H1 (cell line): ENCODE results near the gene TDRD12. TPM values are rescaled to one million over a fixed set of nuclear protein-coding genes. Genes with fewer than 3 reads are reported as not detected.

ENCODE experiments used
- CTCF ChIA-PET: fragments of 300-600 bp; sonication (Branson Sonifier 250); formaldehyde crosslinking; loops from one replicate; lab custom pipeline; 2021; ENCODE audit not compliant: partially characterized antibody; lab: Charles Lee
- POLR2A ChIA-PET: fragments of 300-600 bp; sonication (Branson Sonifier 250); formaldehyde crosslinking; loops from one replicate; lab custom pipeline; 2021; ENCODE audit warnings: inconsistent platforms; ENCODE audit not compliant: partially characterized antibody; lab: Charles Lee
- DNase-seq, 2 experiments: peaks; one replicate each; pipeline versions ENCODE4 v3.0.0 to v3.0.0-alpha.2; 2010 to 2022; ENCODE audit warnings: low spot score in 2 of 2, low read depth in 1 of 2, mixed read lengths in 1 of 2
- FAIRE-seq: peaks from 2 replicates; lab custom pipeline; 2011; peaks lifted over from hg19 to GRCh38; lab: Jason Lieb, UNC
- H2AFZ ChIP-seq: 2 replicates; pipeline ENCODE4 v1.8.1; 2012; ENCODE audit warnings: low read length, inconsistent platforms
- H2AK5ac ChIP-seq: 2 replicates; pipeline ENCODE4 v1.6.1; 2013; ENCODE audit warnings: low read depth, low read length
- H2BK120ac ChIP-seq: replicated peaks from 2 replicates; pipeline ENCODE3; 2013; ENCODE audit warnings: low read depth, low read length, inconsistent platforms
- H2BK12ac ChIP-seq: 2 replicates; pipeline ENCODE4 v1.6.1; 2013; ENCODE audit warnings: low read depth, low read length
- H2BK15ac ChIP-seq: 2 replicates; pipeline ENCODE4 v1.6.1; 2013; ENCODE audit warnings: low read length
- H2BK20ac ChIP-seq: 2 replicates; pipeline ENCODE4 v1.6.1; 2013; ENCODE audit warnings: low read length
- H2BK5ac ChIP-seq: 2 replicates; pipeline ENCODE4 v1.6.1; 2013; ENCODE audit warnings: low read depth, low read length
- H3K14ac ChIP-seq: 2 replicates; pipeline ENCODE4 v1.6.1; 2013; ENCODE audit warnings: inconsistent platforms; ENCODE audit not compliant: insufficient read length
- H3K18ac ChIP-seq: 2 replicates; pipeline ENCODE4 v1.6.1; 2013; ENCODE audit warnings: low read length; ENCODE audit errors: extremely low read depth
- H3K23ac ChIP-seq: 2 replicates; pipeline ENCODE4 v1.6.1; 2013; ENCODE audit warnings: inconsistent platforms; ENCODE audit not compliant: insufficient read length
- H3K23me2 ChIP-seq: 2 replicates; pipeline ENCODE4 v1.6.1; 2013; ENCODE audit warnings: low read depth, low read length
- H3K27ac ChIP-seq: 2 replicates; pipeline ENCODE4 v1.6.1; 2011; ENCODE audit warnings: low read depth, low read length, inconsistent platforms
- H3K27me3 ChIP-seq, 4 experiments: replicated peaks in 1 of 4; 1 replicate in 1 of 4; 2 replicates in 3 of 4; pipeline versions ENCODE4 v1.6.1 to v1.8.1; 2011 to 2013; ENCODE audit warnings: low read length in 3 of 4, mild to moderate bottlenecking in 3 of 4, inconsistent platforms in 2 of 4, mixed read lengths in 2 of 4, moderate library complexity in 1 of 4; ENCODE audit not compliant: control insufficient read depth in 3 of 4, insufficient read depth in 3 of 4; ENCODE audit errors: extremely low read depth in 1 of 4
- H3K36me3 ChIP-seq, 4 experiments: 2 replicates each; pipeline versions ENCODE4 v1.6.1 to v1.8.1; 2011 to 2013; ENCODE audit warnings: mild to moderate bottlenecking in 4 of 4, low read length in 3 of 4, moderate library complexity in 2 of 4, control low read depth in 1 of 4, inconsistent platforms in 1 of 4; ENCODE audit not compliant: insufficient read depth in 4 of 4, control insufficient read depth in 2 of 4
- H3K4ac ChIP-seq: replicated peaks from 2 replicates; pipeline ENCODE3; 2013; ENCODE audit warnings: low read length, low read depth, mixed read lengths, inconsistent platforms; ENCODE audit not compliant: insufficient read length
- H3K4me1 ChIP-seq, 4 experiments: replicated peaks in 1 of 4; 1 replicate in 1 of 4; 2 replicates in 3 of 4; pipeline versions ENCODE4 v1.6.1 to v1.8.1; 2011 to 2013; ENCODE audit warnings: low read length in 3 of 4, inconsistent platforms in 2 of 4, mixed read lengths in 1 of 4; ENCODE audit not compliant: insufficient read depth in 4 of 4, control insufficient read depth in 3 of 4
- H3K4me2 ChIP-seq, 2 experiments: 2 replicates each; pipeline versions ENCODE4 v1.6.1 to v1.8.1; 2011 to 2013; ENCODE audit warnings: low read depth in 2 of 2, low read length in 2 of 2, control low read depth in 1 of 2, inconsistent platforms in 1 of 2, mild to moderate bottlenecking in 1 of 2; ENCODE audit not compliant: insufficient read depth in 1 of 2
- H3K4me3 ChIP-seq, 4 experiments: fragments of 200-600, 300-600 bp in 1 of 4; sonication (generic), shearing (Covaris generic), sonication (Bioruptor Twin) in 1 of 4; 2 replicates each; pipeline versions ENCODE4 v1.5.1 to v1.8.1; 2011 to 2016; ENCODE audit warnings: low read length in 4 of 4, low read depth in 3 of 4, control low read depth in 2 of 4, inconsistent platforms in 2 of 4, mild to moderate bottlenecking in 2 of 4, mixed read lengths in 1 of 4, moderate library complexity in 1 of 4; ENCODE audit not compliant: insufficient read depth in 2 of 4; ENCODE audit errors: extremely low read depth in 1 of 4
- H3K56ac ChIP-seq: replicated peaks from 2 replicates; pipeline ENCODE3; 2013; ENCODE audit warnings: low read depth, mild to moderate bottlenecking, mixed read lengths, low read length, inconsistent platforms; ENCODE audit not compliant: insufficient read length
- H3K79me1 ChIP-seq: 2 replicates; pipeline ENCODE4 v1.6.1; 2013; ENCODE audit warnings: low read depth, low read length, control low read depth
- H3K79me2 ChIP-seq, 2 experiments: 2 replicates each; pipeline versions ENCODE4 v1.6.1 to v1.8.1; 2012 to 2013; ENCODE audit warnings: low read length in 2 of 2, mild to moderate bottlenecking in 2 of 2, inconsistent platforms in 1 of 2; ENCODE audit not compliant: insufficient read depth in 2 of 2, control insufficient read depth in 1 of 2
- H3K9ac ChIP-seq, 4 experiments: replicated peaks in 1 of 4; 1 replicate in 1 of 4; 2 replicates in 3 of 4; pipeline versions ENCODE4 v1.6.1 to v1.8.1; 2011 to 2013; ENCODE audit warnings: low read depth in 3 of 4, low read length in 3 of 4, control low read depth in 2 of 4, mild to moderate bottlenecking in 2 of 4, moderate library complexity in 2 of 4, inconsistent platforms in 1 of 4; ENCODE audit errors: extremely low read depth in 1 of 4
- H3K9me3 ChIP-seq, 2 experiments: 2 replicates each; pipeline versions ENCODE4 v1.6.1 to v1.8.1; 2012 to 2013; ENCODE audit warnings: mild to moderate bottlenecking in 2 of 2, moderate library complexity in 2 of 2, control low read depth in 1 of 2, inconsistent platforms in 1 of 2, low read depth in 1 of 2, low read length in 1 of 2, mixed read lengths in 1 of 2; ENCODE audit not compliant: insufficient read depth in 2 of 2
- H4K20me1 ChIP-seq, 2 experiments: replicated peaks in 1 of 2; 2 replicates each; pipeline versions ENCODE3 to v1.8.1; 2011 to 2013; ENCODE audit warnings: inconsistent platforms in 2 of 2, low read length in 2 of 2, mild to moderate bottlenecking in 1 of 2; ENCODE audit not compliant: insufficient read depth in 2 of 2, control insufficient read depth in 1 of 2
- H4K5ac ChIP-seq: 2 replicates; pipeline ENCODE4 v1.6.1; 2013; ENCODE audit warnings: low read length, low read depth, mixed read lengths, inconsistent platforms; ENCODE audit not compliant: insufficient read length
- H4K8ac ChIP-seq: 2 replicates; pipeline ENCODE4 v1.8.0; 2013; ENCODE audit warnings: mild to moderate bottlenecking, moderate library complexity, low read length, inconsistent platforms; ENCODE audit not compliant: insufficient read depth; ENCODE audit errors: extremely low read depth
- H4K91ac ChIP-seq: replicated peaks from 2 replicates; pipeline ENCODE3; 2013; ENCODE audit warnings: low read length, mixed read lengths, inconsistent platforms; ENCODE audit not compliant: insufficient read length
- HDAC2 ChIP-seq, 2 experiments: fragments of 300-600 bp in 1 of 2; sonication (generic) in 1 of 2; IDR thresholded peaks; 2 replicates each; pipeline ENCODE4 v1.6.1; 2011 to 2012; ENCODE audit warnings: low read depth in 2 of 2, low read length in 2 of 2, mild to moderate bottlenecking in 2 of 2, moderate library complexity in 2 of 2, borderline replicate concordance in 1 of 2, inconsistent platforms in 1 of 2
- JUN ChIP-seq: IDR thresholded peaks from 2 replicates; pipeline ENCODE4 v1.6.1; 2011; ENCODE audit warnings: low read depth, mild to moderate bottlenecking, improper control_type of control experiment, low read length
- KDM5A ChIP-seq: fragments of 200-600 bp; IDR thresholded peaks from 2 replicates; pipeline ENCODE4 v1.7.1; 2012; ENCODE audit warnings: mild to moderate bottlenecking, low read length, inconsistent platforms, mixed read lengths
- MAFK ChIP-seq: IDR thresholded peaks from 2 replicates; pipeline ENCODE4 v1.6.1; 2012; ENCODE audit warnings: low read depth, mild to moderate bottlenecking, improper control_type of control experiment, low read length
- NRF1 ChIP-seq: IDR thresholded peaks from 2 replicates; pipeline ENCODE4 v1.6.1; 2011; ENCODE audit warnings: mild to moderate bottlenecking, low read depth, low read length, improper control_type of control experiment
- PHF8 ChIP-seq: fragments of 200-600 bp; sonication (generic); conservative IDR thresholded peaks from 2 replicates; pipeline ENCODE4 v1.7.1; 2012; ENCODE audit warnings: low read depth, mild to moderate bottlenecking, inconsistent platforms, low read length, moderate library complexity
- POU5F1 ChIP-seq: IDR thresholded peaks from 2 replicates; pipeline ENCODE4 v1.6.1; 2011; ENCODE audit warnings: low read depth, mild to moderate bottlenecking, low read length, moderate library complexity
- RAD21 ChIP-seq, 2 experiments: IDR thresholded peaks in 1 of 2; conservative IDR thresholded peaks in 1 of 2; 2 replicates each; pipeline ENCODE4 v1.6.1; 2011; ENCODE audit warnings: low read depth in 2 of 2, low read length in 2 of 2, improper control_type of control experiment in 1 of 2, inconsistent platforms in 1 of 2, mild to moderate bottlenecking in 1 of 2, moderate library complexity in 1 of 2
- RNF2 ChIP-seq: fragments of 200-900, 300-1000 bp; sonication (generic); IDR thresholded peaks from 2 replicates; pipeline ENCODE4 v1.7.1; 2016; ENCODE audit warnings: borderline replicate concordance, low read depth, mild to moderate bottlenecking, antibody characterized with exemption, low read length; ENCODE audit not compliant: poor library complexity, severe bottlenecking; ENCODE audit errors: missing control alignments
- SIRT6 ChIP-seq: IDR thresholded peaks from one replicate; pipeline ENCODE4 v1.7.1; 2012; ENCODE audit warnings: low read length, inconsistent platforms
- SIX5 ChIP-seq: IDR thresholded peaks from 2 replicates; pipeline ENCODE4 v1.6.1; 2011; ENCODE audit warnings: mild to moderate bottlenecking, low read depth, low read length
- WGBS, 2 experiments: shearing (Covaris generic) in 1 of 2; methylation state at CpG; one replicate each; pipeline versions ENCODE4 v1.1.6 to v1.1.7; 2013 to 2015; ENCODE audit warnings: low lambda C conversion rate in 2 of 2, mixed read lengths in 2 of 2, inconsistent platforms in 1 of 2, low coverage in 1 of 2, missing lambda C conversion rate in 1 of 2; ENCODE audit not compliant: insufficient replicate concordance in 2 of 2, insufficient coverage in 1 of 2, insufficient read length in 1 of 2; ENCODE audit errors: extremely low coverage in 1 of 2, missing lambda C conversion rate in 1 of 2; 5-methylcytosine and 5-hydroxymethylcytosine counted together
- polyA plus RNA-seq, 7 experiments: library from polyadenylated mRNA; depleted of rRNA in 3 of 7; stranded (reverse) in 5 of 7; unstranded in 2 of 7; fragments of >200 nt in 5 of 7; fragments of 200-250 nt in 2 of 7; gene quantifications; 1 replicate in 5 of 7; 2 replicates in 1 of 7; 4 replicates in 1 of 7; pipeline versions ENCODE4 v1.2.1 to v1.2.3, GENCODE V29; 2011 to 2013; ENCODE audit warnings: missing spikeins in 2 of 7, mixed read lengths in 2 of 7
- total RNA-seq: library from RNA; stranded (reverse); fragmentation: NEBNext Ultra II Directional; extraction: Animal tissue kit (Norgen Biotek cat#: 25700); gene quantifications from 2 replicates; pipeline ENCODE4 v1.2.1, GENCODE V29; 2021

Gene TDRD12
- total and polyA plus RNA-seq, 2 of the 8 experiments (the other 6 are each of a cell fraction or from before 2014, with no cell fraction given), result 0.39 to 0.88 TPM

DNA sequence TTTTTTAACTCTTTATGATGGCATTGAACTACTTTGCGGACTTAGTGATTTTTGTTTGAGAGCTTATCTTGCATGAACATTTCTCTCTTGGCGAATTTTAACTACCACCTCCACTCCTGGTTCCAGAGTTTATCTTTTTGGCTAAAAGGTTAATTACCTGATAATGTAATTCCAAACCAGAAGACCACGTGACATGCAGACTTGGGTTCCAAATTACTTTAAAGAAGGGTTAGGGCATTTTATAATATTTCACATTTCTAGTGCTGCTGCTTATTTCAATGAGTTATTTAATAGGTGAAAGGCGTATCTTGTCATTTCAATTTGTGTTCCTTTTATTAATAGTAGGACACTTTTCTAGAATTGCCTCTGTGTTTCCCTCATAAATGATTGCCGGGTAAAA, 52.0 kb downstream of the TDRD12 start:
- Histone ChIP-seq H2AFZ (no peak overlapping the region), H4K8ac (no peak overlapping the region), H2BK5ac (no peak overlapping the region), H2BK15ac (no peak overlapping the region), H3K27ac (no peak overlapping the region), H3K23ac (no peak overlapping the region), H3K14ac (no peak overlapping the region), H3K79me1 (no peaks in the 10 kb centered on the region), H2BK120ac (no peak overlapping the region), H3K4me2 (no peak overlapping the region), H2AK5ac (no peak overlapping the region), H4K91ac (no peak overlapping the region), H2BK20ac (no peak overlapping the region), H3K9me3 (no peaks in the 10 kb centered on the region), H4K5ac (no peak overlapping the region), H3K4me1 (no peaks in the 10 kb centered on the region), H3K23me2 (no peaks in the 10 kb centered on the region), H3K36me3 (no peaks in the 10 kb centered on the region), H3K4me3 (no peak overlapping the region), H3K4ac (no peak overlapping the region), H3K27me3 (no peaks in the 10 kb centered on the region), H4K20me1 (no peaks in the 10 kb centered on the region), H3K9ac (no peak overlapping the region), H3K18ac (no peak overlapping the region), H2BK12ac (no peak overlapping the region), H3K56ac (no peak overlapping the region), H3K79me2 (no peaks in the 10 kb centered on the region)
- WGBS, 2 experiments, result 83% methylated on average over 5 of the region's 5 CpGs; no CpG with 5 or more reads in 1 of the 2 experiments
- no peak for TF ChIP-seq HDAC2 (IDR thresholded peaks at IDR 0.05; ENCODE audit: borderline replicate concordance in 1 of 2, low read depth in 2 of 2, low read length in 2 of 2)
- TF ChIP-seq JUN, result no peak
- TF ChIP-seq SIX5, result no peak
- no peak for TF ChIP-seq POU5F1
- no peak for TF ChIP-seq KDM5A
- no peak for TF ChIP-seq SIRT6
- no peak for TF ChIP-seq MAFK
- no peak for TF ChIP-seq RAD21 (IDR thresholded peaks at IDR 0.05 in 1 of 2, conservative IDR thresholded peaks at IDR 0.05 in 1 of 2; ENCODE audit: low read depth in 2 of 2, low read length in 2 of 2)
- TF ChIP-seq RNF2, result no peak
- no peak for TF ChIP-seq PHF8
- TF ChIP-seq NRF1, result no peak
- FAIRE-seq, result no peak
- ChIA-PET POLR2A (no interaction called here), CTCF (no interaction called here)
- DNase-seq, result no peak
